Progenitor cell of endocrine pancreas (in vitro differentiated cells): ENCODE data around the gene ACOX3. TPM values are rescaled to one million over a fixed set of nuclear protein-coding genes. Genes with fewer than 3 reads are reported as not detected.

Source experiments
- DNase-seq: peaks from one replicate; pipeline ENCODE4 v3.0.0; 2021; ENCODE audit warnings: low spot score; ENCODE audit not compliant: unreplicated experiment
- H3K27ac Mint-ChIP-seq: 2 replicates; pipeline ENCODE4 v1.8.0; 2021; ENCODE audit warnings: mild to moderate bottlenecking, moderate library complexity, mixed read lengths
- H3K27me3 Mint-ChIP-seq: 2 replicates; pipeline ENCODE4 v1.8.0; 2021; ENCODE audit warnings: mixed read lengths
- H3K36me3 Mint-ChIP-seq: 2 replicates; pipeline ENCODE4 v1.8.0; 2022; ENCODE audit warnings: mixed read lengths; ENCODE audit not compliant: insufficient read depth
- H3K4me1 Mint-ChIP-seq: 2 replicates; pipeline ENCODE4 v1.8.0; 2021; ENCODE audit warnings: low read depth, mixed read lengths
- H3K4me3 Mint-ChIP-seq: 2 replicates; pipeline ENCODE4 v1.8.0; 2021; ENCODE audit warnings: low read depth, mild to moderate bottlenecking, moderate library complexity, mixed read lengths
- H3K9me3 Mint-ChIP-seq: 2 replicates; pipeline ENCODE4 v1.8.0; 2021; ENCODE audit warnings: low read depth, mixed read lengths
- total RNA-seq: library from RNA; stranded (reverse); gene quantifications from 2 replicates; pipeline ENCODE4 v1.2.1, GENCODE V29; 2021
- TF ChIP-seq, protein P1 (sequence below): fragments of 200-600 bp; sonication (generic); IDR thresholded peaks from one replicate; pipeline ENCODE4 v1.5.0; 2021; ENCODE audit warnings: antibody characterized with exemption, mild to moderate bottlenecking; ENCODE audit not compliant: unreplicated experiment

ACOX3 gene
- total RNA-seq, 1 donor from 2014 or later, result 22.6 TPM

DNA sequence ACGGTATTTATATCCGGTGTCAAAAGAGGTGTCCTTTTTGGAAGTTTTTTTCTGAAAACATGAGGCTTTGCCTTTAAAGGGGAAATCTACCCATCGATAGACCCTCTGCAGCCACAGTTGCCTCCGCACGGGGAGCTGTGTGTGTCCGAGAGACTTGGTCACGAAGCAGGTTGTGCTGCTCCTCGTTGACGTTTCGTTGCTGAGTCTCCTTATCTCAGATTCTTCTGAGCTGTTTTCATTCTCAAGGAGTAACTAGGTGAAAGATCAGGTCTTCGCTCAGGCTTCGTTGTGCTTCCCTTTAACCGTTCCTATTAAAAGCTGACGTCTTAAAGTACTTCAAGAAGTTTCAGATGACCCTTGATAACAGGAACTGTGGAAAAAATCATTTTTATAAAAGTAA lies 23.9 kb upstream of the ACOX3 start:
- no peak for DNase-seq
- Mint-ChIP-seq H3K27me3 (no peaks in the 10 kb centered on the region), H3K27ac (no peak overlapping the region), H3K4me3 (no peak overlapping the region), H3K4me1 (peaks cover 5% of the 10 kb centered on the region), H3K9me3 (no peaks in the 10 kb centered on the region), H3K36me3 (peaks cover 14% of the 10 kb centered on the region)
- TF ChIP-seq, protein P1, sequence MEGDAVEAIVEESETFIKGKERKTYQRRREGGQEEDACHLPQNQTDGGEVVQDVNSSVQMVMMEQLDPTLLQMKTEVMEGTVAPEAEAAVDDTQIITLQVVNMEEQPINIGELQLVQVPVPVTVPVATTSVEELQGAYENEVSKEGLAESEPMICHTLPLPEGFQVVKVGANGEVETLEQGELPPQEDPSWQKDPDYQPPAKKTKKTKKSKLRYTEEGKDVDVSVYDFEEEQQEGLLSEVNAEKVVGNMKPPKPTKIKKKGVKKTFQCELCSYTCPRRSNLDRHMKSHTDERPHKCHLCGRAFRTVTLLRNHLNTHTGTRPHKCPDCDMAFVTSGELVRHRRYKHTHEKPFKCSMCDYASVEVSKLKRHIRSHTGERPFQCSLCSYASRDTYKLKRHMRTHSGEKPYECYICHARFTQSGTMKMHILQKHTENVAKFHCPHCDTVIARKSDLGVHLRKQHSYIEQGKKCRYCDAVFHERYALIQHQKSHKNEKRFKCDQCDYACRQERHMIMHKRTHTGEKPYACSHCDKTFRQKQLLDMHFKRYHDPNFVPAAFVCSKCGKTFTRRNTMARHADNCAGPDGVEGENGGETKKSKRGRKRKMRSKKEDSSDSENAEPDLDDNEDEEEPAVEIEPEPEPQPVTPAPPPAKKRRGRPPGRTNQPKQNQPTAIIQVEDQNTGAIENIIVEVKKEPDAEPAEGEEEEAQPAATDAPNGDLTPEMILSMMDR, result no peak

DNA sequence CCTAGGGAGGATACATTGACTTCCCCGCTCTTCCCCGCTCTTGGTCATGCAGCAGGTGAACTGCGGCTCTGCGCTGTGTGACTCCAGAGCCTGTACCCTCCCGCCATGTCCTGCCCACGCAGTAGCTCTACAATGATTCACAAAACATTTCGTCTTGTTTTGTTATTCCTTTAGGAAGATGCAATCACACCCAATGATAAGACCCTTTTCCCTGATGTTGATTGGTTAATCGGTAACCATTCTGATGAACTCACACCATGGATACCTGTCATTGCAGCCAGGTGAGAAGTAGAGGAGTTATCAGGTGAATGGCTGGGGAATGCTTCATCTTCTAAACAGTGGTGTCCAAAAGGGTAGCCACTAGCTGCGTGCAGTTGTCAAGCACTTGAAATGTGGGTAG lies 23.3 kb upstream of the ACOX3 start:
- DNase-seq, result no peak
- TF ChIP-seq, protein P1, result no peak
- Mint-ChIP-seq H3K4me3 (no peak overlapping the region), H3K27me3 (no peaks in the 10 kb centered on the region), H3K36me3 (peaks cover 9% of the 10 kb centered on the region), H3K4me1 (peaks cover 5% of the 10 kb centered on the region), H3K9me3 (no peaks in the 10 kb centered on the region), H3K27ac (no peak overlapping the region)

DNA sequence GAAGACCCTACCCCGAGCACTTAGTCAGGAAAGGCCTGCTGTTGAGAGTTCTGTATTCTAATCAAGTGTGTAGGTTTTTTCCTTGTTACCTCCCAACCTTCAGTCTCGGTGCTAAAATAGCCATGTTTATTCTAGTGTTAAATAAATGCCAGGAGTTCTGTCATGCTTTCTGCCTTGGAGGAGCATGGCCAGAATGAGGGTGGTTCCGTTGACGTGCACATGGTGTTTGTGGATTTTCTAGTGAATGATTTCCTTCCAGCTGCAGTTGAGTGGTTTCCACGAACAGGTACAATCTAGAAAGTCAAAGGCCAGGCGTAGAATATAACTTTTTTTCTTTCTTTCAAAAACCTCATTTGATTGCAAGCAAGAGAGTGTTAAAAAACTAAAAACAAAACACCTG lies 21.1 kb upstream of the ACOX3 start:
- no peak for DNase-seq
- peaks cover 5% of the 10 kb centered on the region for H3K4me1 Mint-ChIP-seq
- H3K36me3 Mint-ChIP-seq, result peaks cover 7% of the 10 kb centered on the region
- no peaks in the 10 kb centered on the region for H3K9me3 Mint-ChIP-seq
- TF ChIP-seq, protein P1, result no peak
- H3K27ac Mint-ChIP-seq, result no peak overlapping the region
- H3K27me3 Mint-ChIP-seq, result no peaks in the 10 kb centered on the region
- no peak overlapping the region for H3K4me3 Mint-ChIP-seq

DNA sequence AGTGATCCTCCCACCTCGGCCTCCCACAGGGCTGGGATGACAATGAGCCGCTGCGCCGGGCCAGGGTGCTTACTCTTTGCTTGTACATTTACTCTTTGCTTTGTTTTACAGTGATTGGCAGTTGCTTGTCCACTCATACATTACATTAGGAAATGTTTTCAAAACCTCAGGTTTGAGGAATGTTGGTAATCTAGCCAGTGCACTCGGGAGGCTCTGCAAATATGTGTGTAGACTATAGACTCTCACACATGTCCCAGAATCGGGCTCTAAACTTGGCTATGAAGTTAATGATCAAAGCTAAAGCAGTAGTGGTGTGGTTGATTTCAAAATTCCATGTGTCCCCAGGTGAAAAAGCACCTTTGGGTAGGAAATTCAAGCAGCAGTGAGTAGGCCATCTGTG lies 20.6 kb upstream of the ACOX3 start:
- Mint-ChIP-seq H3K9me3 (no peaks in the 10 kb centered on the region), H3K27ac (no peak overlapping the region), H3K36me3 (peaks cover 10% of the 10 kb centered on the region), H3K4me3 (no peak overlapping the region), H3K27me3 (no peaks in the 10 kb centered on the region), H3K4me1 (peaks cover 5% of the 10 kb centered on the region)
- TF ChIP-seq, protein P1, result no peak
- DNase-seq, result no peak

DNA sequence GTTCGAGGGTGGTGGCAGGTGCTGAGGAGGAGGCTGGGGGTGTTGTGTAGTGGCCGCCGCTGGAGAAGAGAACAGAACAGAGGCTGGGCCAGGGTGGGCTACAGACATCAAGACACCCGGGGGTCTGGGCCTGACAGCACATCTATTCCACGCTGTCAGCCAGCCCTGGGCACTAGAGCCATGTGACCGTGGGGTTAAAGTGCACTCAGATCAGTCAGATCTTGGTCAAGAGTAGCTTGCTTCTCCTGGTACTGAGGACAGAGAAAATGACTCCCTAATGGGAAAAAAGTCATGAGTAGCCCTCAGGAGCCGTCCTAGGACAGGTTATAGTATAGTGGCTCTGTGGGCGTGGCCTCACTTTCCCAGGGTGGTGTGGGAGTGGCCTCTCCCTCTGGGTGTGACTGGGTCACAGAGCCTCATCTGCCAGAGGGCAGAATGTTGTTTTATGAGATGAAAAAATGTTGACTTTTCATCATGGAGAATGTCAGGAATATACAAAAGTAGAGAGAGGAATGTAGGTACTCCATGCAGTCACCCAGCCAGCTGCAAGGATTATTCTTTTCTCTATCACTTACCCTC lies 19.4 kb upstream of the ACOX3 start:
- Mint-ChIP-seq H3K9me3 (no peaks in the 10 kb centered on the region), H3K4me1 (peaks cover 5% of the 10 kb centered on the region), H3K27ac (no peak overlapping the region), H3K36me3 (peaks cover 6% of the 10 kb centered on the region), H3K4me3 (no peak overlapping the region), H3K27me3 (no peaks in the 10 kb centered on the region)
- DNase-seq, result no peak
- TF ChIP-seq, protein P1, result no peak
